HG03280 (cell line): ENCODE measurements around the gene MYOC.
"Not testable (repeated sequence)": the region's sequence is repeated elsewhere in the genome, so short reads cannot be mapped to it uniquely, and the experiment has no call there.

Source experiments
- ATAC-seq: cut with Tn5 transposase; IDR thresholded peaks from one replicate; pipeline ENCODE4 v1.9.1; 2021; ENCODE audit warnings: mild to moderate bottlenecking, moderate library complexity; ENCODE audit not compliant: unreplicated experiment

MYOC gene

GRCh38 chr1:171652234-171652822, at the start of gene MYOC:
Gene MYOC (minus strand): TSS chr1:171652688. CDS start chr1:171652611, 77 bp downstream.
- ATAC-seq, result no peak

GRCh38 chr1:171699531-171699930, 47.0 kb upstream of the MYOC start:
- ATAC-seq, result no peak

- ATAC-seq, result not testable (repeated sequence)
Measured at GRCh38 chr1:171695772-171696171, 43.3 kb upstream of the MYOC start.

GRCh38 chr1:171693541-171693940, 41.1 kb upstream of the MYOC start:
- ATAC-seq, result not testable (repeated sequence)

- ATAC-seq, result no peak
Measured at GRCh38 chr1:171683870-171684269, 31.4 kb upstream of the MYOC start.

GRCh38 chr1:171680339-171680738, 27.9 kb upstream of the MYOC start:
- ATAC-seq, result no peak

GRCh38 chr1:171676823-171677222, 24.3 kb upstream of the MYOC start:
- ATAC-seq, result no peak

- ATAC-seq, result no peak
Measured at GRCh38 chr1:171674431-171675405, 22.2 kb upstream of the MYOC start.

- ATAC-seq, result no peak
Measured at GRCh38 chr1:171670739-171671138, 18.3 kb upstream of the MYOC start.

- ATAC-seq, result no peak
Measured at GRCh38 chr1:171668372-171668771, 15.9 kb upstream of the MYOC start.

GRCh38 chr1:171666114-171666769, 13.8 kb upstream of the MYOC start:
- no peak for ATAC-seq

GRCh38 chr1:171664976-171665375, 12.5 kb upstream of the MYOC start:
- no peak for ATAC-seq

- ATAC-seq, result no peak
Measured at GRCh38 chr1:171663854-171664575, 11.5 kb upstream of the MYOC start.

GRCh38 chr1:171663036-171663853, 10.8 kb upstream of the MYOC start:
- no peak for ATAC-seq

- no peak for ATAC-seq
Measured at GRCh38 chr1:171661076-171661650, 8.7 kb upstream of the MYOC start.

- ATAC-seq, result not testable (repeated sequence)
Measured at GRCh38 chr1:171656206-171656605, 3.7 kb upstream of the MYOC start.

GRCh38 chr1:171655746-171656116, 3.2 kb upstream of the MYOC start:
- ATAC-seq, result no peak

- peak; percentile 67 for ATAC-seq
Measured at GRCh38 chr1:171654942-171655745, 2.7 kb upstream of the MYOC start.
